ENCODE results near the gene FAM76B.

- no peak for TF ChIP-seq POLR2A (IDR thresholded peaks at IDR 0.05)
- no peak for TF ChIP-seq CTCF (IDR thresholded peaks at IDR 0.05)
These were observed 64.4 kb downstream of the FAM76B start for GRCh38 chr11:95725196-95725595.
